A673 (cell line): Measurements from ENCODE around the gene ASH1L.

Experiments used
- EZH2 ChIP-seq: fragments of 200-600 bp; sonication (generic); IDR thresholded peaks from 2 replicates; pipeline ENCODE4 v1.6.1; 2017; ENCODE audit warnings: borderline replicate concordance, low read depth, mild to moderate bottlenecking, mixed read lengths, antibody characterized with exemption, low read length; ENCODE audit not compliant: poor library complexity, severe bottlenecking
- TF ChIP-seq, protein P1 (sequence below): fragments of 300-800, 200-600 bp; sonication (generic); conservative IDR thresholded peaks from 2 replicates; pipeline ENCODE4 v1.5.1; 2017; ENCODE audit warnings: low read depth, mild to moderate bottlenecking, antibody characterized with exemption, low read length, moderate library complexity, mixed read lengths

DNA sequence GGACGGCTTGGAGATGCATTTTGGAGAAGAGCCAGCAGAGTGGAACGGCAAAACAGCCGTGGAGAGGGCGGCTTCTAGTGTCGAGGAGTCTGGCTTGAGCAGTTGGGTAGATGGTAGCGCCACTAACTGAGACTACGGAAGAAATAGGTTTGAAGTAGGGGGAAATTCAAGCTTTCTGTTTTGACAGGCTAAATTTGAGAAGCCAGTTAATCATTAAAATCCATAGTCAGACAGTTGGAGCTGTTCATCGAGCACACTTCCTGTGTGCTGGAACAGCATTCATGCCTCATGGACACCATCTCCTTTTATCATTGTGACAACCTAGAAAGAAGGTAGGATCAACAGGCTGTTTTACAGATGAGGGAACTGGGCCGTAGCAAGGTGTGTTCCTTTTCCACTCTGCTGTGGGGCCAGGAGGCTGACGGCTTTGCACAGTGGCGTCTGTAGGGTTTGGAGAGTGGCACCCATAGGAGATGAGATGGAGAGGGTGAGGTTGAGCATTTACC is 258.0 kb downstream of the ASH1L start:
- TF ChIP-seq, protein P1, sequence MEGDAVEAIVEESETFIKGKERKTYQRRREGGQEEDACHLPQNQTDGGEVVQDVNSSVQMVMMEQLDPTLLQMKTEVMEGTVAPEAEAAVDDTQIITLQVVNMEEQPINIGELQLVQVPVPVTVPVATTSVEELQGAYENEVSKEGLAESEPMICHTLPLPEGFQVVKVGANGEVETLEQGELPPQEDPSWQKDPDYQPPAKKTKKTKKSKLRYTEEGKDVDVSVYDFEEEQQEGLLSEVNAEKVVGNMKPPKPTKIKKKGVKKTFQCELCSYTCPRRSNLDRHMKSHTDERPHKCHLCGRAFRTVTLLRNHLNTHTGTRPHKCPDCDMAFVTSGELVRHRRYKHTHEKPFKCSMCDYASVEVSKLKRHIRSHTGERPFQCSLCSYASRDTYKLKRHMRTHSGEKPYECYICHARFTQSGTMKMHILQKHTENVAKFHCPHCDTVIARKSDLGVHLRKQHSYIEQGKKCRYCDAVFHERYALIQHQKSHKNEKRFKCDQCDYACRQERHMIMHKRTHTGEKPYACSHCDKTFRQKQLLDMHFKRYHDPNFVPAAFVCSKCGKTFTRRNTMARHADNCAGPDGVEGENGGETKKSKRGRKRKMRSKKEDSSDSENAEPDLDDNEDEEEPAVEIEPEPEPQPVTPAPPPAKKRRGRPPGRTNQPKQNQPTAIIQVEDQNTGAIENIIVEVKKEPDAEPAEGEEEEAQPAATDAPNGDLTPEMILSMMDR = no peak
- no peak for TF ChIP-seq EZH2
